Measurements from ENCODE around the gene POLR3E. TPM values are rescaled to one million over a fixed set of nuclear protein-coding genes. Genes with fewer than 3 reads are reported as not detected.

The POLR3E gene
- total RNA-seq, 1 experiment from 2014 or later: 95.2 TPM

- CTCF ChIA-PET: interaction anchor here (0.6 to 0.7 kb wide), 2 partner anchors 10 to 1034 kb away, joined by 3 to 4 read pairs; no protein-coding TSS in a partner anchor
- no TSS peak for BruUV-seq (replicated peaks)
These were observed 20.4 kb downstream of the POLR3E start for GRCh38 chr16:22317625-22318024.

GRCh38 chr16:22318690-22319358, 21.6 kb downstream of the POLR3E start:
- DNase-seq: peak; percentile 78
- no TSS peak for BruUV-seq (replicated peaks)
- Mint-ChIP-seq H3K4me3 (ENCODE audit: low read depth, unreplicated experiment) (no peak overlapping the region), H3K9me3 (ENCODE audit: low read depth, unreplicated experiment) (no peaks in the 10 kb centered on the region), H3K27me3 (ENCODE audit: unreplicated experiment) (no peaks in the 10 kb centered on the region), H3K27ac (ENCODE audit: unreplicated experiment) (no peak overlapping the region), H3K4me1 (ENCODE audit: low read depth, unreplicated experiment) (no peaks in the 10 kb centered on the region), H3K36me3 (ENCODE audit: insufficient read depth, unreplicated experiment) (peaks cover 86% of the 10 kb centered on the region)
- CTCF ChIA-PET: interaction anchor here (0.7 kb wide), 1 partner anchor 11 kb away, joined by 3 read pairs; no protein-coding TSS in a partner anchor
- TF ChIP-seq CTCF (IDR thresholded peaks at IDR 0.05; ENCODE audit: unreplicated experiment): peak; percentile 85
- intact Hi-C loops (cut with micrococcal nuclease; ENCODE audit: unreplicated experiment): no loop called here

More at GRCh38 chr16:22317625-22318024, 20.4 kb downstream of the POLR3E start:
- TF ChIP-seq CTCF (IDR thresholded peaks at IDR 0.05; ENCODE audit: unreplicated experiment): no peak
- Mint-ChIP-seq H3K36me3 (ENCODE audit: insufficient read depth, unreplicated experiment) (peaks cover 85% of the 10 kb centered on the region), H3K4me3 (ENCODE audit: low read depth, unreplicated experiment) (no peak overlapping the region), H3K27me3 (ENCODE audit: unreplicated experiment) (no peaks in the 10 kb centered on the region), H3K4me1 (ENCODE audit: low read depth, unreplicated experiment) (no peaks in the 10 kb centered on the region), H3K9me3 (ENCODE audit: low read depth, unreplicated experiment) (no peaks in the 10 kb centered on the region), H3K27ac (ENCODE audit: unreplicated experiment) (no peak overlapping the region)
- intact Hi-C loops (cut with micrococcal nuclease; ENCODE audit: unreplicated experiment): no loop called here
- no peak for DNase-seq

GRCh38 chr16:22320572-22321339, 23.5 kb downstream of the POLR3E start:
- CTCF ChIA-PET: interaction anchor here (0.7 to 1.0 kb wide), 8 partner anchors 14 to 1164 kb away, joined by 3 to 10 read pairs (median 3); no protein-coding TSS in a partner anchor
- Mint-ChIP-seq H3K27ac (ENCODE audit: unreplicated experiment) (no peak overlapping the region), H3K4me3 (ENCODE audit: low read depth, unreplicated experiment) (no peak overlapping the region), H3K9me3 (ENCODE audit: low read depth, unreplicated experiment) (no peaks in the 10 kb centered on the region), H3K4me1 (ENCODE audit: low read depth, unreplicated experiment) (no peaks in the 10 kb centered on the region), H3K27me3 (ENCODE audit: unreplicated experiment) (no peaks in the 10 kb centered on the region), H3K36me3 (ENCODE audit: insufficient read depth, unreplicated experiment) (peaks cover 85% of the 10 kb centered on the region)
- no peak for TF ChIP-seq CTCF (IDR thresholded peaks at IDR 0.05; ENCODE audit: unreplicated experiment)
- TSS peak; percentile 14 for BruUV-seq (replicated peaks)
- intact Hi-C loops (cut with micrococcal nuclease; ENCODE audit: unreplicated experiment): loop anchor here (5.0 to 10.0 kb wide), 2 partner anchors 1016 to 1163 kb away; partner anchors contain the start of gene LDAF1
- DNase-seq: no peak

GRCh38 chr16:22321340-22322001, 24.3 kb downstream of the POLR3E start:
- Mint-ChIP-seq H3K4me3 (ENCODE audit: low read depth, unreplicated experiment) (no peak overlapping the region), H3K27ac (ENCODE audit: unreplicated experiment) (no peak overlapping the region), H3K27me3 (ENCODE audit: unreplicated experiment) (no peaks in the 10 kb centered on the region), H3K4me1 (ENCODE audit: low read depth, unreplicated experiment) (no peaks in the 10 kb centered on the region), H3K36me3 (ENCODE audit: insufficient read depth, unreplicated experiment) (peaks cover 82% of the 10 kb centered on the region), H3K9me3 (ENCODE audit: low read depth, unreplicated experiment) (no peaks in the 10 kb centered on the region)
- DNase-seq: peak; percentile 69
- CTCF ChIA-PET: interaction anchor here (0.7 to 1.0 kb wide), 7 partner anchors 13 to 1165 kb away, joined by 3 to 10 read pairs (median 3); no protein-coding TSS in a partner anchor
- peak; percentile 93 for TF ChIP-seq CTCF (IDR thresholded peaks at IDR 0.05; ENCODE audit: unreplicated experiment)
- intact Hi-C loops (cut with micrococcal nuclease; ENCODE audit: unreplicated experiment): loop anchor here (5.0 to 10.0 kb wide), 2 partner anchors 1017 to 1164 kb away; partner anchors contain the start of gene LDAF1
- BruUV-seq (replicated peaks): no TSS peak

Measured in Calu3 (cell line).